Occipital lobe (tissue), 2 donors: ENCODE data around the gene CRISP2. TPM values are rescaled to one million over a fixed set of nuclear protein-coding genes. Genes with fewer than 3 reads are reported as not detected.
"Not testable (repeated sequence)": the region's sequence is repeated elsewhere in the genome, so short reads cannot be mapped to it uniquely, and the experiment has no call there.

Experiments used
- DNase-seq: peaks from one replicate; lab custom pipeline; 2025; lab: John Stamatoyannopoulos, UW
- total RNA-seq: library from RNA; depleted of rRNA; stranded (reverse); fragments of >200 nt; gene quantifications from one replicate; pipeline ENCODE4 v1.2.3, GENCODE V29; 2014

Gene CRISP2
- total RNA-seq, result not detected

- no peak for DNase-seq
Observed at GRCh38 chr6:49713346-49713745, at the start of gene CRISP2. CRISP2 (minus strand) TSS chr6:49713543; CDS start chr6:49709196, 4,347 bp downstream.

GRCh38 chr6:49744259-49744658 lies 30.9 kb upstream of the CRISP2 start, which contains the start of gene CRISP3:
CRISP3 (minus strand) TSS chr6:49744388; CDS start chr6:49744367, 21 bp downstream.
- no peak for DNase-seq

GRCh38 chr6:49743429-49743828 lies 30.1 kb upstream of the CRISP2 start:
- DNase-seq, result no peak

GRCh38 chr6:49739423-49739822 lies 26.1 kb upstream of the CRISP2 start:
- DNase-seq, result no peak

GRCh38 chr6:49736017-49736508 lies 22.7 kb upstream of the CRISP2 start:
- DNase-seq, result no peak

- no peak for DNase-seq
Observed at GRCh38 chr6:49733680-49734079, 20.3 kb upstream of the CRISP2 start.

GRCh38 chr6:49732781-49733180 lies 19.4 kb upstream of the CRISP2 start:
- no peak for DNase-seq

- DNase-seq, result no peak
Observed at GRCh38 chr6:49730251-49730650, 16.9 kb upstream of the CRISP2 start.

GRCh38 chr6:49723917-49724316 lies 10.6 kb upstream of the CRISP2 start:
- DNase-seq, result not testable (repeated sequence)

- no peak for DNase-seq
Observed at GRCh38 chr6:49721297-49721696, 8.0 kb upstream of the CRISP2 start.

GRCh38 chr6:49720372-49720771 lies 7.0 kb upstream of the CRISP2 start:
- no peak for DNase-seq

- DNase-seq, result no peak
Observed at GRCh38 chr6:49698478-49698877, 14.9 kb downstream of the CRISP2 start.

- no peak for DNase-seq
Observed at GRCh38 chr6:49693512-49693911, 19.8 kb downstream of the CRISP2 start.

- no peak for DNase-seq
Observed at GRCh38 chr6:49692534-49692933, 20.8 kb downstream of the CRISP2 start.

GRCh38 chr6:49676671-49677281 lies 36.6 kb downstream of the CRISP2 start:
- no peak for DNase-seq

GRCh38 chr6:49675816-49676215 lies 37.5 kb downstream of the CRISP2 start:
- no peak for DNase-seq

- no peak for DNase-seq
Observed at GRCh38 chr6:49668083-49668511, 45.2 kb downstream of the CRISP2 start.

- no peak for DNase-seq
Observed at GRCh38 chr6:49666930-49667757, 46.2 kb downstream of the CRISP2 start.

- DNase-seq, result no peak
Observed at GRCh38 chr6:49666480-49666879, 46.9 kb downstream of the CRISP2 start.

- DNase-seq, result no peak
Observed at GRCh38 chr6:49664817-49665216, 48.5 kb downstream of the CRISP2 start.

- DNase-seq, result not testable (repeated sequence)
Observed at GRCh38 chr6:49664054-49664453, 49.3 kb downstream of the CRISP2 start.

GRCh38 chr6:49662892-49663261 lies 50.5 kb downstream of the CRISP2 start:
- no peak for DNase-seq
